ENCODE data around the gene NEK4.

The NEK4 gene

GRCh38 chr3:52788890-52789745 lies 18.4 kb upstream of the NEK4 start:
- Histone ChIP-seq H3K4me3 (replicated peaks; ENCODE audit: insufficient read depth, low read length) (no peak overlapping the region), H3K27me3 (ENCODE audit: insufficient read depth, poor library complexity, severe bottlenecking) (no peaks in the 10 kb centered on the region), H3K27ac (replicated peaks) (no peak overlapping the region)
- DNase-seq (ENCODE audit: low read depth in 1 of 2, low spot score in 1 of 2) = no peak
- TF ChIP-seq REST (IDR thresholded peaks at IDR 0.05; ENCODE audit: insufficient replicate concordance, low read depth) (no peak), GABPA (IDR thresholded peaks at IDR 0.05; ENCODE audit: low read depth) (no peak), CTCF (IDR thresholded peaks at IDR 0.05; ENCODE audit: insufficient read depth, low read length) (no peak), SPI1 (IDR thresholded peaks at IDR 0.05; ENCODE audit: borderline replicate concordance, low read depth) (no peak), POLR2AphosphoS5 (IDR thresholded peaks at IDR 0.05; ENCODE audit: low read depth) (no peak)

- no peak for DNase-seq (ENCODE audit: low read depth in 1 of 2, low spot score in 1 of 2)
- TF ChIP-seq POLR2AphosphoS5 (IDR thresholded peaks at IDR 0.05; ENCODE audit: low read depth) = no peak
- no peak for TF ChIP-seq REST (IDR thresholded peaks at IDR 0.05; ENCODE audit: insufficient replicate concordance, low read depth)
- TF ChIP-seq GABPA (IDR thresholded peaks at IDR 0.05; ENCODE audit: low read depth) = no peak
- no peak for TF ChIP-seq CTCF (IDR thresholded peaks at IDR 0.05; ENCODE audit: insufficient read depth, low read length)
- no peak for TF ChIP-seq SPI1 (IDR thresholded peaks at IDR 0.05; ENCODE audit: borderline replicate concordance, low read depth)
- no peaks in the 10 kb centered on the region for H3K27me3 ChIP-seq (ENCODE audit: insufficient read depth, poor library complexity, severe bottlenecking)
- no peak overlapping the region for H3K27ac ChIP-seq (replicated peaks)
- no peak overlapping the region for H3K4me3 ChIP-seq (replicated peaks; ENCODE audit: insufficient read depth, low read length)
Measured at GRCh38 chr3:52787672-52788625, 17.2 kb upstream of the NEK4 start.

- Histone ChIP-seq H3K27ac (replicated peaks) (no peak overlapping the region), H3K27me3 (ENCODE audit: insufficient read depth, poor library complexity, severe bottlenecking) (no peaks in the 10 kb centered on the region), H3K4me3 (replicated peaks; ENCODE audit: insufficient read depth, low read length) (no peak overlapping the region)
- no peak for DNase-seq (ENCODE audit: low read depth in 1 of 2, low spot score in 1 of 2)
- TF ChIP-seq SPI1 (IDR thresholded peaks at IDR 0.05; ENCODE audit: borderline replicate concordance, low read depth) (no peak), CTCF (IDR thresholded peaks at IDR 0.05; ENCODE audit: insufficient read depth, low read length) (no peak), POLR2AphosphoS5 (IDR thresholded peaks at IDR 0.05; ENCODE audit: low read depth) (no peak), GABPA (IDR thresholded peaks at IDR 0.05; ENCODE audit: low read depth) (no peak), REST (IDR thresholded peaks at IDR 0.05; ENCODE audit: insufficient replicate concordance, low read depth) (no peak)
Measured at GRCh38 chr3:52787246-52787645, 16.5 kb upstream of the NEK4 start.

All from HL-60 (cell line).